ENCODE measurements around the gene ADAMTSL2.

Gene ADAMTSL2

GRCh38 chr9:133584559-133585476 is 50.3 kb downstream of the ADAMTSL2 start:
- in situ Hi-C loops (cut with MboI; ENCODE audit: low sequenced_read_pairs) = no loop called here

GRCh38 chr9:133585481-133586351 is 51.2 kb downstream of the ADAMTSL2 start:
- in situ Hi-C loops (cut with MboI; ENCODE audit: low sequenced_read_pairs) = no loop called here

GRCh38 chr9:133587051-133587450 is 52.5 kb downstream of the ADAMTSL2 start:
- in situ Hi-C loops (cut with MboI; ENCODE audit: low sequenced_read_pairs) = no loop called here

- in situ Hi-C loops (cut with MboI; ENCODE audit: low sequenced_read_pairs) = no loop called here
Observed at GRCh38 chr9:133587466-133587865, 53.0 kb downstream of the ADAMTSL2 start.

- in situ Hi-C loops (cut with MboI; ENCODE audit: low sequenced_read_pairs) = no loop called here
Observed at GRCh38 chr9:133589454-133590227, 55.1 kb downstream of the ADAMTSL2 start.

- in situ Hi-C loops (cut with MboI; ENCODE audit: low sequenced_read_pairs) = no loop called here
Observed at GRCh38 chr9:133590231-133590855, 55.8 kb downstream of the ADAMTSL2 start.

- in situ Hi-C loops (cut with MboI; ENCODE audit: low sequenced_read_pairs) = no loop called here
Observed at GRCh38 chr9:133591116-133591910, 56.8 kb downstream of the ADAMTSL2 start.

- in situ Hi-C loops (cut with MboI; ENCODE audit: low sequenced_read_pairs) = no loop called here
Observed at GRCh38 chr9:133591985-133592384, 57.5 kb downstream of the ADAMTSL2 start.

GRCh38 chr9:133592731-133593409 is 58.4 kb downstream of the ADAMTSL2 start:
- in situ Hi-C loops (cut with MboI; ENCODE audit: low sequenced_read_pairs) = no loop called here

GRCh38 chr9:133593587-133594253 is 59.2 kb downstream of the ADAMTSL2 start:
- in situ Hi-C loops (cut with MboI; ENCODE audit: low sequenced_read_pairs) = no loop called here

GRCh38 chr9:133594310-133594709 is 59.8 kb downstream of the ADAMTSL2 start:
- in situ Hi-C loops (cut with MboI; ENCODE audit: low sequenced_read_pairs) = no loop called here

- in situ Hi-C loops (cut with MboI; ENCODE audit: low sequenced_read_pairs) = no loop called here
Observed at GRCh38 chr9:133595910-133596309, 61.4 kb downstream of the ADAMTSL2 start.

GRCh38 chr9:133597316-133597957 is 62.9 kb downstream of the ADAMTSL2 start:
- in situ Hi-C loops (cut with MboI; ENCODE audit: low sequenced_read_pairs) = no loop called here

GRCh38 chr9:133598978-133599377 is 64.5 kb downstream of the ADAMTSL2 start:
- in situ Hi-C loops (cut with MboI; ENCODE audit: low sequenced_read_pairs) = no loop called here

- in situ Hi-C loops (cut with MboI; ENCODE audit: low sequenced_read_pairs) = no loop called here
Observed at GRCh38 chr9:133599470-133600173, 65.1 kb downstream of the ADAMTSL2 start.

GRCh38 chr9:133600739-133601138 is 66.2 kb downstream of the ADAMTSL2 start:
- in situ Hi-C loops (cut with MboI; ENCODE audit: low sequenced_read_pairs) = no loop called here

- in situ Hi-C loops (cut with MboI; ENCODE audit: low sequenced_read_pairs) = no loop called here
Observed at GRCh38 chr9:133601746-133602145, 67.2 kb downstream of the ADAMTSL2 start.
